HS-5 (cell line): ENCODE results near the gene ANXA10.
"Not testable (repeated sequence)": the region's sequence is repeated elsewhere in the genome, so short reads cannot be mapped to it uniquely, and the experiment has no call there.

ENCODE experiments used
- DNase-seq: peaks from one replicate; pipeline ENCODE4 v3.0.0-alpha.2; 2012; ENCODE audit warnings: low read depth

Gene ANXA10

GRCh38 chr4:168092176-168092712 lies at the start of gene ANXA10:
ANXA10 (plus strand) TSS chr4:168092537; CDS start chr4:168092701, 164 bp downstream.
- DNase-seq, result no peak

DNA sequence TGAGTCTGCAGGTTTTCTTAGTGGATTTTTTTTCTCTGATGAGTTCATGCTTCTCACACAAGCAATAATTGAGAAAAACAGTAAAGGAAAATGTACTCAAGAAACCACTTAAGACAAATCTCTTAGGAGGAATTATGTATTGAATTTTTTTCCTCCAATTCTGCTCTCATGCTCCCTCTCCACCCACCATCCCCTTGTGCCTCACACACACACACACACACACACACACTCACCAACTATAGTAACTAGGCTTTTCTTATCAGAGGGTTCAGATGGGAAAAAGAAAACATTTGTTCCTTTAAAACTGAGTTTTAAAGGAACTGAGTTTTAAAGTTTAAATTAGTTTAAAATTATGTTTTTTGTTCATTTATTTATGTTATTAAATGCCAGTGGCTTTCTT lies 47.0 kb upstream of the ANXA10 start:
- no peak for DNase-seq

GRCh38 chr4:168050002-168050401 lies 42.3 kb upstream of the ANXA10 start:
- DNase-seq, result no peak

DNA sequence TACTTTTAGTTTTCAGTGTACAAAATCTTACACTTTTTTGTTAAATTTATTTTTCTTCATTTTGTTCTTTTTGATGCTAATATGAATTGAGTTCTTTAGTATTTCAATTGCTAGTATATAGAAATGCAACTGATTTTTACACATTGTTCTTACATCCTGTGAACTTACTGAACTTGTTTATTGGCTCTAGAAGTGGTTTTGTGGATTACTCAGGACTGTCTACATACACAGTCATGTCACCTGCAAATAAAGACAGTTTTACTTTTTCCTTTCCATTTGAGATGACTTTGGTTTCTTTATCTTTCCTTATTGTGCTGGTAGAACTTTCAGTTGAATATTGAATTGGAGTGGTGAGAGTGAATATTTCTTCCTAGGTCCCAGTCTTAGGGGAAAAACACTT lies 40.8 kb upstream of the ANXA10 start:
- no peak for DNase-seq

GRCh38 chr4:168057412-168057811 lies 34.9 kb upstream of the ANXA10 start:
- no peak for DNase-seq

- peak; percentile 31 for DNase-seq
These were observed 33.1 kb upstream of the ANXA10 start for GRCh38 chr4:168059251-168059650.

DNA sequence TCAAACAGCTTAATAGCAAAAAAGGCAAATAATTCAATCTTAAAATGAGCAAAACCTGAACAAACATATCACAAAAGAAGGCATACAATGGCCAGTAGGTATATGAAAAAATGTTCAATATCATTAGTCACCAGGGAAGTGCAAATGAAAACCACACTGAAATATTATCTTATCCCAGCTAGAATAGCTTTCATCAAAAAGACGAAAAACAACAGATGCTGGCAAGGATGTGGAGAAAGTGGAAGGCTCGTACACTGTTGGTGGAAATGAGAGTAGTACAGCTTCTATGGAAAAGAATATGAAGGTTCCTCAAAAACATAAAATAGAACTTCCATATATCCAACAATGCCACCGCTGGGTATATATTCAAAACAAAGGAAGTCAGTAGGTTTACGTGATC lies 29.3 kb upstream of the ANXA10 start:
- DNase-seq, result no peak

DNA sequence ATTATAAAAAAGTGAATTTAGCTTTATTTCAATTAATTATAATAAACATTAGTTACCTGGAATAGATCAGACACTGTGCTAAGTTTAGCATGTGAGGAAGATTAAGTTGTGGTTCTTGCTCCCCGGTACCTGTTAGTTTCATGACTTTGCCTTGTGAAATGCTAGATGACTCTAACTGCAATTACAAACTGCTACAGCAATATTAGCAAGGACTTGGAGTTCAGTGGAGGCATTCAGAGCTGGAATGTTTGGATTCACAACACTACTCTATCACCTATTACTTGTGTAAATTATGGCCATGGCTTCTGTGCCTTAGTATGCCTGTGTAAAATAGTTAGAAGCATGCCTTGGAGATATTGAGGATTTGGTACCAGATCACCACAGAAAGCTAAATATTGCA lies 21.4 kb upstream of the ANXA10 start:
- peak; percentile 5 for DNase-seq

DNA sequence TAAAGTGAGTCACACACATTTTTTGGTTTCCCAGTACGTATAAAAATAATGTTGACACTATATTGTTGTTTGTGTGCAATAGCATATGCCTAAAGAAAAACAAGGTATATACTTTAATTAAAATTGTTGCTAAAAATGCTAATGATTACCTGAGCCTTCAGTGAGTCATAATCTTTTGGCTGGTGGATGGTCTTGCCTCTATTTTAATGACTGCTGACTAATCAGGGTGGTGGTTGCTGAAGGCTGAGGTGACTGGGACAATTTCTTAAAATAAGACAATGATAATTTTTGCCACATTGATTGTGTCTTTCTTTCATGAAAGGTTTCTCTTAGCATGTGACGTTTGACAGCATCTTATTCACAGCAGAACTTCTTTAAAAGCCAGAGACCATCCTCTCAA lies 21.0 kb upstream of the ANXA10 start:
- DNase-seq, result no peak

DNA sequence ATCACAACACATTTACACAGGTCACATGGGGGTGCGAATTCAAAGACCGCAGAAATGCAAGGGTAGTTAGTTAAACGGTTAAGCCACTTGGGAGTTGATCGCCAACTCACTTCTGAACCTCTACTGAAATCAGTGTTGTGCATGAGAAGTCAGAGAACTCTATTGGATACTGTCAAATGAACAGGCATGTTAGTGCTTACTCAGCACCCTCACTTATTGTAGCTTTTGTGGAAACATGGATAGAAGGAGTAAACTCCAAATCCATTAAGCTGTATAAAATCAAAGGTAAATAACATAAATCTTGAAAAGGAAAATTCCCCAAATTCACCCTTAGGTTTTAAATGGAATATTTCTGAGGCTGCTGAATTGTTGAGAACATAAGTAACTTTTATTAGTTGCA lies 17.5 kb upstream of the ANXA10 start:
- DNase-seq, result no peak

- DNase-seq, result peak; percentile 26
These were observed 15.2 kb upstream of the ANXA10 start for GRCh38 chr4:168076989-168077725.

GRCh38 chr4:168077726-168078239 lies 14.6 kb upstream of the ANXA10 start:
- no peak for DNase-seq

DNA sequence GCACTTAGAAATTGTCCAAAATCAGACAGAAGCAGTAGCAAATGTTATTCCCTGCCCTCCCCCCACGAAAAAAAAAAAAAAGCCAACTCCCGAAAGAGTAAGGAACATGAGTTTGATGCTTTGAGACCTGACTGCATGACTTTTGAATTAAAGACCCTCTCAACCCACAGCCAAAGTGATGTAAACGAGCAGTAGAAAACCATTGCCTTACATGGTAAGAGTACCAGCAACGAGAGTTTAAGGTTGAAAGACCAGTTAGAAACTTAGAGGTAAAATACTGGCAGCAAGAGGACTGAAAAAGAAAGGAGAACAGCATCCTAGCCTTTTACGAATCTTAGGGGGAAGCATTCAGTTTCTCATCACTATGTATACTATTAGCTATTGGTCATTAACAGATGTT lies 10.0 kb upstream of the ANXA10 start:
- DNase-seq, result no peak

GRCh38 chr4:168095776-168096406 lies 3.6 kb downstream of the ANXA10 start:
- no peak for DNase-seq

DNA sequence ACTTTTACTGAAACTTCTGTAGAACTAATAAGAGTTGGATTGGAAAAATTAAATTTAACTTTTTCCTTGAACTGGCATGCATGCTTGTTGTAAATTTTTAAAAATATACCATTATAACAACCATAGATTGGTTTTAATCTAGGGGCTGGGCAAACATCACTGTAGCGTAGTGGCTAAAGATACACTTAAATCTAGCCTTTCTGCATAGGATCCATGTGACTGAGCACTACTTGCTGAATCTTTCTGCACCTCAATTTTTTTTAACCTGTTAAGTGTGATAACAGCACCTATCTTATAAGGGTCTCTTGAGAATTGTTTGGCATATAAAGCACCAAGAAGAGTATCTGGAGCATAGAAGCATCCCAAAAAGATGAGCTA lies 4.1 kb downstream of the ANXA10 start:
- no peak for DNase-seq

GRCh38 chr4:168097161-168097560 lies 4.8 kb downstream of the ANXA10 start:
- DNase-seq, result no peak

DNA sequence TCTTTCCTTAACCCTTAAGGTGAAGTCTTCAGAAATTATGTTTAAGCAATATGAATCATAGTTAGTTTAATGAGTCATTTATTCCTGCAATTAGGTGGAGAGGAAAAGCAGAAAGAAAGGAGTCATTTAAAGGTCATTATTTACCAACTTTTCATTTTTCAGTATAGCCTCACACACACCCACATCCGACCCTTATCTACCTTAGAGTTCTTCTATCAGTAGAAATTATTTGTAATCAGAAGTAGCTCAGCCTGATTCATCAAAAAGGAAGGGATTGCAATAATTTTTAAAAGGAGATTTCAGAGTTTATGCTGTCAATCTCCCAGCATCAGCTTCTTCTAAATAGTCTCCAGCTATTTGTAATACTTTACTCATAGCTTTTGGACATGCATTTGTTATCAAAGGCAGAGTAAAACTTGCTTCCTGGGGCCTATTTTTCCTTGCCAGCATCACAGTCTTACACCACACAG lies 5.9 kb downstream of the ANXA10 start:
- peak; percentile 34 for DNase-seq

GRCh38 chr4:168099195-168099594 lies 6.9 kb downstream of the ANXA10 start:
- no peak for DNase-seq

DNA sequence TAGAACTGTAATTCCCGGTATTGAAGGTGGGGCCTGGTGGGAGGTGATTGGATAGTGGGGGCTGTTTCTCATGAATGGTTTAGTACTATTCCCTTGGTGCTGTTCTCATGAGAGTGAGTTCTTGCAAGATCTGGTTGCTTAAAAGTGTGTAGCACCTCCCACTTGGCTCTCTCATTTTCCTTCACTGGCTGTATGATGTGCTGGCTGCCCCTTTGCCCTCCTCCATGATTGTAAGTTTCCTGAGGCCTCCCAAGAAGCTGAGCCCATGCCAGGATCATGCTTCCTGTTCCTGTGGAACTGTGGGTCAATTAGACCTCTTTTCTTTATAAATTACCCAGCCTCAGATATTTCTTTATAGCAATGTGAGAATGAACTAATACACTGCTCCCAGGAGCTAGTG lies 8.7 kb downstream of the ANXA10 start:
- DNase-seq, result no peak

GRCh38 chr4:168102403-168102802 lies 10.1 kb downstream of the ANXA10 start:
- DNase-seq, result no peak

GRCh38 chr4:168109527-168109926 lies 17.2 kb downstream of the ANXA10 start:
- DNase-seq, result no peak

GRCh38 chr4:168113059-168113458 lies 20.7 kb downstream of the ANXA10 start:
- not testable (repeated sequence) for DNase-seq

GRCh38 chr4:168118116-168118655 lies 25.8 kb downstream of the ANXA10 start:
- no peak for DNase-seq
